WTC11 (cell line): ENCODE results near the gene ASXL3.
A peak's percentile ranks its signal among the peaks of the same experiment; 100 is the strongest.

Experiments
- AFF4 ChIP-seq: sonication (generic); formaldehyde crosslinking; IDR thresholded peaks from 2 replicates; pipeline ENCODE4 v1.8.1; 2023; ENCODE audit warnings: mild to moderate bottlenecking, missing genetic modification reagents, borderline replicate concordance
- CBFB ChIP-seq: sonication (generic); formaldehyde crosslinking; IDR thresholded peaks from 2 replicates; pipeline ENCODE4 v1.8.1; 2022; ENCODE audit warnings: mild to moderate bottlenecking, low read depth, missing genetic modification reagents
- CREM ChIP-seq: sonication (generic); formaldehyde crosslinking; IDR thresholded peaks from 2 replicates; pipeline ENCODE4 v1.8.1; 2022; ENCODE audit warnings: mild to moderate bottlenecking, missing genetic modification reagents, moderate library complexity
- CTCF ChIP-seq: fragments of 200-600 bp; IDR thresholded peaks from 2 replicates; pipeline ENCODE4 v1.8.0; 2022; ENCODE audit warnings: antibody characterized with exemption
- FOXP4 ChIP-seq: sonication (generic); formaldehyde crosslinking; IDR thresholded peaks from 2 replicates; pipeline ENCODE4 v1.8.0; 2022; ENCODE audit warnings: mild to moderate bottlenecking, missing genetic modification reagents
- SOX15 ChIP-seq: fragments of 250-450 bp; sonication (Bioruptor Pico); IDR thresholded peaks from 2 replicates; pipeline ENCODE4 v1.9.0; 2021; ENCODE audit warnings: mild to moderate bottlenecking
- SP1 ChIP-seq: sonication (generic); formaldehyde crosslinking; conservative IDR thresholded peaks from 2 replicates; pipeline ENCODE4 v1.8.1; 2022; ENCODE audit warnings: missing genetic modification reagents
- TCF7 ChIP-seq: sonication (generic); formaldehyde crosslinking; IDR thresholded peaks from 2 replicates; pipeline ENCODE4 v1.8.0; 2022; ENCODE audit warnings: mild to moderate bottlenecking, low read depth, missing genetic modification reagents, moderate library complexity
- TEAD1 ChIP-seq: sonication (generic); formaldehyde crosslinking; IDR thresholded peaks from 2 replicates; pipeline ENCODE4 v1.8.0; 2022; ENCODE audit warnings: mild to moderate bottlenecking, missing genetic modification reagents
- TEAD4 ChIP-seq: sonication (generic); formaldehyde crosslinking; IDR thresholded peaks from 2 replicates; pipeline ENCODE4 v1.8.0; 2022; ENCODE audit warnings: mild to moderate bottlenecking, missing genetic modification reagents
- ZNF121 ChIP-seq: sonication (generic); formaldehyde crosslinking; IDR thresholded peaks from 2 replicates; pipeline ENCODE4 v1.8.0; 2023; ENCODE audit warnings: missing genetic modification reagents
- TF ChIP-seq, protein P1 (sequence below): sonication (generic); formaldehyde crosslinking; IDR thresholded peaks from 2 replicates; pipeline ENCODE4 v1.8.1; 2023; ENCODE audit warnings: mild to moderate bottlenecking, missing genetic modification reagents, moderate library complexity
- TF ChIP-seq, protein P2 (sequence below): sonication (generic); formaldehyde crosslinking; IDR thresholded peaks from 2 replicates; pipeline ENCODE4 v1.8.0; 2022; ENCODE audit warnings: mild to moderate bottlenecking, missing genetic modification reagents
- TF ChIP-seq, protein P3 (sequence below): sonication (generic); formaldehyde crosslinking; conservative IDR thresholded peaks from 2 replicates; pipeline ENCODE4 v1.8.1; 2022; ENCODE audit warnings: mild to moderate bottlenecking, missing genetic modification reagents

- TF ChIP-seq CTCF, result 0 out of 2 replicates have a peak, but pooled peaks have one; percentile 32
- TF ChIP-seq, protein P1, sequence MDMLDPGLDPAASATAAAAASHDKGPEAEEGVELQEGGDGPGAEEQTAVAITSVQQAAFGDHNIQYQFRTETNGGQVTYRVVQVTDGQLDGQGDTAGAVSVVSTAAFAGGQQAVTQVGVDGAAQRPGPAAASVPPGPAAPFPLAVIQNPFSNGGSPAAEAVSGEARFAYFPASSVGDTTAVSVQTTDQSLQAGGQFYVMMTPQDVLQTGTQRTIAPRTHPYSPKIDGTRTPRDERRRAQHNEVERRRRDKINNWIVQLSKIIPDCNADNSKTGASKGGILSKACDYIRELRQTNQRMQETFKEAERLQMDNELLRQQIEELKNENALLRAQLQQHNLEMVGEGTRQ (CRISPR knock-in tag), result no peak
- no peak for TF ChIP-seq SOX15 (CRISPR knock-in tag)
- no peak for TF ChIP-seq TEAD1 (CRISPR knock-in tag)
- no peak for TF ChIP-seq TEAD4
- TF ChIP-seq, protein P2, sequence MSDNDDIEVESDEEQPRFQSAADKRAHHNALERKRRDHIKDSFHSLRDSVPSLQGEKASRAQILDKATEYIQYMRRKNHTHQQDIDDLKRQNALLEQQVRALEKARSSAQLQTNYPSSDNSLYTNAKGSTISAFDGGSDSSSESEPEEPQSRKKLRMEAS, result no peak
- TF ChIP-seq CBFB, result no peak
- TF ChIP-seq ZNF121 (CRISPR knock-in tag), result no peak
- TF ChIP-seq TCF7 (CRISPR knock-in tag), result no peak
- TF ChIP-seq FOXP4, result no peak
- TF ChIP-seq SP1 (CRISPR knock-in tag), result no peak
- no peak for TF ChIP-seq AFF4 (CRISPR knock-in tag)
- TF ChIP-seq, protein P3, sequence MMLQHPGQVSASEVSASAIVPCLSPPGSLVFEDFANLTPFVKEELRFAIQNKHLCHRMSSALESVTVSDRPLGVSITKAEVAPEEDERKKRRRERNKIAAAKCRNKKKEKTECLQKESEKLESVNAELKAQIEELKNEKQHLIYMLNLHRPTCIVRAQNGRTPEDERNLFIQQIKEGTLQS (CRISPR knock-in tag), result no peak
- no peak for TF ChIP-seq CREM (CRISPR knock-in tag)
These were observed 173.7 kb downstream of the ASXL3 start for GRCh38 chr18:33751613-33752221.
